Endodermal cell (in vitro differentiated cells): ENCODE data around the gene KERA. TPM values are rescaled to one million over a fixed set of nuclear protein-coding genes. Genes with fewer than 3 reads are reported as not detected.

Experiments
- DNase-seq: peaks from one replicate; pipeline ENCODE4 v3.0.0-alpha.2; 2017
- H3K27ac ChIP-seq: 2 replicates; pipeline ENCODE4 v1.5.1; 2013; ENCODE audit warnings: mild to moderate bottlenecking, low read depth, low read length, moderate library complexity
- H3K27me3 ChIP-seq: 2 replicates; pipeline ENCODE4 v1.6.1; 2013; ENCODE audit warnings: mild to moderate bottlenecking, low read length, moderate library complexity; ENCODE audit not compliant: insufficient read depth, control insufficient read depth, poor library complexity, severe bottlenecking
- H3K36me3 ChIP-seq: 2 replicates; pipeline ENCODE4 v1.7.0; 2013; ENCODE audit warnings: mild to moderate bottlenecking, low read length, moderate library complexity; ENCODE audit not compliant: control insufficient read depth, insufficient read depth
- H3K4me1 ChIP-seq: one replicate; pipeline ENCODE4 v1.7.0; 2013; ENCODE audit warnings: low read length; ENCODE audit not compliant: control insufficient read depth, insufficient read depth
- H3K4me3 ChIP-seq: 2 replicates; pipeline ENCODE4 v1.5.1; 2013; ENCODE audit warnings: mild to moderate bottlenecking, low read length, moderate library complexity
- H3K9ac ChIP-seq: 2 replicates; pipeline ENCODE4 v1.6.1; 2013; ENCODE audit warnings: mild to moderate bottlenecking, low read length, moderate library complexity; ENCODE audit not compliant: poor library complexity, severe bottlenecking; ENCODE audit errors: extremely low read depth
- H3K9me3 ChIP-seq: 2 replicates; pipeline ENCODE4 v1.6.1; 2013; ENCODE audit warnings: mild to moderate bottlenecking, low read length, moderate library complexity; ENCODE audit not compliant: control insufficient read depth
- H3K27ac Mint-ChIP-seq: 2 replicates; pipeline ENCODE4 v1.8.0; 2020; ENCODE audit warnings: mixed read lengths
- H3K27me3 Mint-ChIP-seq: 2 replicates; pipeline ENCODE4 v1.8.0; 2021; ENCODE audit warnings: mild to moderate bottlenecking, mixed read lengths; ENCODE audit not compliant: insufficient read depth
- H3K36me3 Mint-ChIP-seq: 2 replicates; pipeline ENCODE4 v1.8.0; 2020; ENCODE audit warnings: low read depth, mixed read lengths
- H3K4me1 Mint-ChIP-seq: 2 replicates; pipeline ENCODE4 v1.8.0; 2020; ENCODE audit warnings: mixed read lengths
- H3K4me3 Mint-ChIP-seq: 2 replicates; pipeline ENCODE4 v1.8.0; 2020; ENCODE audit warnings: mild to moderate bottlenecking, moderate library complexity, mixed read lengths
- H3K9me3 Mint-ChIP-seq: 2 replicates; pipeline ENCODE4 v1.8.0; 2020; ENCODE audit warnings: mild to moderate bottlenecking, mixed read lengths
- CTCF ChIP-seq: fragments of 200-600 bp; sonication (generic); conservative IDR thresholded peaks from 2 replicates; pipeline ENCODE4 v1.5.0; 2021; ENCODE audit warnings: antibody characterized with exemption, mild to moderate bottlenecking
- WGBS, 2 experiments: methylation state at CpG; one replicate each; pipeline versions ENCODE4 v1.1.5 to v1.1.7; 2013; ENCODE audit warnings: missing lambda C conversion rate in 2 of 2, mixed read lengths in 1 of 2; ENCODE audit not compliant: insufficient coverage in 1 of 2, insufficient read length in 1 of 2; 5-methylcytosine and 5-hydroxymethylcytosine counted together
- total RNA-seq, 2 donors: library from RNA; stranded (reverse); fragmentation: NEBNext Ultra II Directional in 1 of 2; extraction: Animal tissue kit (Norgen Biotek cat#: 25700) in 1 of 2; gene quantifications; 2 replicates in 1 of 2; 3 replicates in 1 of 2; pipeline ENCODE4 v1.2.1, GENCODE V29; 2021

KERA gene
- total RNA-seq, 2 donors from 2014 or later, result not detected

GRCh38 chr12:91058786-91059185 lies 962 bp upstream of the KERA start:
- H3K4me3 ChIP-seq, result no peak overlapping the region
- H3K4me1 ChIP-seq, result no peaks in the 10 kb centered on the region
- H3K9ac ChIP-seq, result no peak overlapping the region
- TF ChIP-seq CTCF, result no peak
- Mint-ChIP-seq H3K27ac (no peak overlapping the region), H3K4me1 (no peaks in the 10 kb centered on the region), H3K4me3 (no peak overlapping the region), H3K36me3 (no peaks in the 10 kb centered on the region), H3K27me3 (no peaks in the 10 kb centered on the region), H3K9me3 (no peaks in the 10 kb centered on the region)
- no peak overlapping the region for H3K27ac ChIP-seq
- DNase-seq, result no peak
- no peaks in the 10 kb centered on the region for H3K36me3 ChIP-seq
- WGBS, 2 experiments, result no CpG with 5 or more reads among the region's 1 CpG
- H3K9me3 ChIP-seq, result no peaks in the 10 kb centered on the region
- H3K27me3 ChIP-seq, result no peaks in the 10 kb centered on the region

- Mint-ChIP-seq H3K36me3 (no peaks in the 10 kb centered on the region), H3K9me3 (no peaks in the 10 kb centered on the region), H3K4me3 (no peak overlapping the region), H3K4me1 (no peaks in the 10 kb centered on the region), H3K27me3 (no peaks in the 10 kb centered on the region), H3K27ac (no peak overlapping the region)
- no peak for TF ChIP-seq CTCF
- WGBS, 2 experiments, result 80 to 97% methylated on average over 1 to 2 of the region's 2 CpGs
- Histone ChIP-seq H3K4me3 (no peak overlapping the region), H3K36me3 (no peaks in the 10 kb centered on the region), H3K4me1 (no peaks in the 10 kb centered on the region), H3K27ac (no peak overlapping the region), H3K9ac (no peak overlapping the region), H3K9me3 (no peaks in the 10 kb centered on the region), H3K27me3 (no peaks in the 10 kb centered on the region)
- DNase-seq, result no peak
These were observed 1.3 kb downstream of the KERA start for GRCh38 chr12:91056488-91056887.

GRCh38 chr12:91055976-91056375 lies 1.8 kb downstream of the KERA start:
- H3K9me3 ChIP-seq, result no peaks in the 10 kb centered on the region
- Mint-ChIP-seq H3K4me1 (no peaks in the 10 kb centered on the region), H3K27ac (no peak overlapping the region), H3K27me3 (no peaks in the 10 kb centered on the region), H3K36me3 (no peaks in the 10 kb centered on the region), H3K9me3 (no peaks in the 10 kb centered on the region), H3K4me3 (no peak overlapping the region)
- DNase-seq, result no peak
- no peak overlapping the region for H3K9ac ChIP-seq
- H3K36me3 ChIP-seq, result no peaks in the 10 kb centered on the region
- no peak overlapping the region for H3K27ac ChIP-seq
- no peak overlapping the region for H3K4me3 ChIP-seq
- H3K27me3 ChIP-seq, result no peaks in the 10 kb centered on the region
- 96% methylated on average over 1 of the region's 1 CpG; no CpG with 5 or more reads in 1 of the 2 experiments for WGBS, 2 experiments
- no peaks in the 10 kb centered on the region for H3K4me1 ChIP-seq
- no peak for TF ChIP-seq CTCF
